Measurements from ENCODE around the gene EP400. TPM values are rescaled to one million over a fixed set of nuclear protein-coding genes. Genes with fewer than 3 reads are reported as not detected.

The EP400 gene
- total RNA-seq, 2 experiments from 2014 or later, result 36.8 to 40.6 TPM

- Mint-ChIP-seq H3K27me3 (ENCODE audit: low read depth) (no peaks in the 10 kb centered on the region), H3K9me3 (no peaks in the 10 kb centered on the region), H3K4me3 (no peak overlapping the region), H3K36me3 (ENCODE audit: low read depth) (no peaks in the 10 kb centered on the region), H3K4me1 (ENCODE audit: low read depth) (peaks cover 6% of the 10 kb centered on the region), H3K27ac (no peak overlapping the region)
- DNase-seq, result no peak
- intact Hi-C loops (cut with micrococcal nuclease), result no loop called here
- CTCF ChIA-PET, result no interaction called here
Observed at GRCh38 chr12:131908092-131909080, 41.4 kb upstream of the EP400 start.

GRCh38 chr12:131909081-131909751 is 40.5 kb upstream of the EP400 start:
- intact Hi-C loops (cut with micrococcal nuclease), result no loop called here
- peaks cover 6% of the 10 kb centered on the region for H3K4me1 Mint-ChIP-seq (ENCODE audit: low read depth)
- H3K9me3 Mint-ChIP-seq, result no peaks in the 10 kb centered on the region
- CTCF ChIA-PET, result no interaction called here
- H3K27me3 Mint-ChIP-seq (ENCODE audit: low read depth), result no peaks in the 10 kb centered on the region
- no peak for DNase-seq
- H3K27ac Mint-ChIP-seq, result no peak overlapping the region
- H3K36me3 Mint-ChIP-seq (ENCODE audit: low read depth), result no peaks in the 10 kb centered on the region
- H3K4me3 Mint-ChIP-seq, result no peak overlapping the region

GRCh38 chr12:131909752-131910219 is 40.0 kb upstream of the EP400 start:
- CTCF ChIA-PET, result no interaction called here
- Mint-ChIP-seq H3K27me3 (ENCODE audit: low read depth) (no peaks in the 10 kb centered on the region), H3K4me3 (no peak overlapping the region), H3K4me1 (ENCODE audit: low read depth) (peaks cover 4% of the 10 kb centered on the region), H3K36me3 (ENCODE audit: low read depth) (no peaks in the 10 kb centered on the region), H3K9me3 (no peaks in the 10 kb centered on the region), H3K27ac (no peak overlapping the region)
- intact Hi-C loops (cut with micrococcal nuclease), result no loop called here
- no peak for DNase-seq

GRCh38 chr12:131910302-131911027 is 39.3 kb upstream of the EP400 start:
- H3K36me3 Mint-ChIP-seq (ENCODE audit: low read depth), result no peaks in the 10 kb centered on the region
- peaks cover 3% of the 10 kb centered on the region for H3K4me1 Mint-ChIP-seq (ENCODE audit: low read depth)
- intact Hi-C loops (cut with micrococcal nuclease), result no loop called here
- no peaks in the 10 kb centered on the region for H3K9me3 Mint-ChIP-seq
- no peak overlapping the region for H3K4me3 Mint-ChIP-seq
- no peak overlapping the region for H3K27ac Mint-ChIP-seq
- CTCF ChIA-PET, result no interaction called here
- H3K27me3 Mint-ChIP-seq (ENCODE audit: low read depth), result no peaks in the 10 kb centered on the region
- no peak for DNase-seq

GRCh38 chr12:131911028-131911650 is 38.6 kb upstream of the EP400 start:
- CTCF ChIA-PET, result no interaction called here
- no peaks in the 10 kb centered on the region for H3K4me1 Mint-ChIP-seq (ENCODE audit: low read depth)
- H3K27ac Mint-ChIP-seq, result no peak overlapping the region
- intact Hi-C loops (cut with micrococcal nuclease), result no loop called here
- no peaks in the 10 kb centered on the region for H3K27me3 Mint-ChIP-seq (ENCODE audit: low read depth)
- H3K36me3 Mint-ChIP-seq (ENCODE audit: low read depth), result no peaks in the 10 kb centered on the region
- DNase-seq, result no peak
- H3K4me3 Mint-ChIP-seq, result no peak overlapping the region
- H3K9me3 Mint-ChIP-seq, result no peaks in the 10 kb centered on the region

- no peaks in the 10 kb centered on the region for H3K4me1 Mint-ChIP-seq (ENCODE audit: low read depth)
- no peaks in the 10 kb centered on the region for H3K27me3 Mint-ChIP-seq (ENCODE audit: low read depth)
- H3K36me3 Mint-ChIP-seq (ENCODE audit: low read depth), result no peaks in the 10 kb centered on the region
- DNase-seq, result no peak
- no peaks in the 10 kb centered on the region for H3K9me3 Mint-ChIP-seq
- H3K4me3 Mint-ChIP-seq, result no peak overlapping the region
- intact Hi-C loops (cut with micrococcal nuclease), result no loop called here
- CTCF ChIA-PET, result no interaction called here
- no peak overlapping the region for H3K27ac Mint-ChIP-seq
Observed at GRCh38 chr12:131911851-131912477, 37.8 kb upstream of the EP400 start.

GRCh38 chr12:131912518-131913274 is 37.0 kb upstream of the EP400 start:
- CTCF ChIA-PET, result no interaction called here
- no peak for DNase-seq

GRCh38 chr12:131913666-131914065 is 36.1 kb upstream of the EP400 start:
- H3K36me3 Mint-ChIP-seq (ENCODE audit: low read depth), result no peaks in the 10 kb centered on the region
- no peaks in the 10 kb centered on the region for H3K27me3 Mint-ChIP-seq (ENCODE audit: low read depth)
- H3K9me3 Mint-ChIP-seq, result no peaks in the 10 kb centered on the region
- no peak overlapping the region for H3K4me3 Mint-ChIP-seq
- H3K27ac Mint-ChIP-seq, result no peak overlapping the region
- H3K4me1 Mint-ChIP-seq (ENCODE audit: low read depth), result no peaks in the 10 kb centered on the region
- intact Hi-C loops (cut with micrococcal nuclease), result no loop called here
- DNase-seq, result no peak
- CTCF ChIA-PET, result no interaction called here

More at GRCh38 chr12:131912518-131913274, 37.0 kb upstream of the EP400 start:
- H3K9me3 Mint-ChIP-seq, result no peaks in the 10 kb centered on the region
- H3K27me3 Mint-ChIP-seq (ENCODE audit: low read depth), result no peaks in the 10 kb centered on the region
- no peaks in the 10 kb centered on the region for H3K4me1 Mint-ChIP-seq (ENCODE audit: low read depth)
- no peak overlapping the region for H3K27ac Mint-ChIP-seq
- no peaks in the 10 kb centered on the region for H3K36me3 Mint-ChIP-seq (ENCODE audit: low read depth)
- no peak overlapping the region for H3K4me3 Mint-ChIP-seq
- intact Hi-C loops (cut with micrococcal nuclease), result no loop called here

GRCh38 chr12:131914179-131914702 is 35.5 kb upstream of the EP400 start:
- H3K9me3 Mint-ChIP-seq, result no peaks in the 10 kb centered on the region
- H3K27ac Mint-ChIP-seq, result no peak overlapping the region
- H3K36me3 Mint-ChIP-seq (ENCODE audit: low read depth), result no peaks in the 10 kb centered on the region
- intact Hi-C loops (cut with micrococcal nuclease), result no loop called here
- DNase-seq, result no peak
- CTCF ChIA-PET, result no interaction called here
- H3K27me3 Mint-ChIP-seq (ENCODE audit: low read depth), result no peaks in the 10 kb centered on the region
- no peaks in the 10 kb centered on the region for H3K4me1 Mint-ChIP-seq (ENCODE audit: low read depth)
- no peak overlapping the region for H3K4me3 Mint-ChIP-seq

- H3K9me3 Mint-ChIP-seq, result no peaks in the 10 kb centered on the region
- H3K4me3 Mint-ChIP-seq, result no peak overlapping the region
- CTCF ChIA-PET, result no interaction called here
Observed at GRCh38 chr12:131915000-131915689, 34.6 kb upstream of the EP400 start.

GRCh38 chr12:131915823-131916222 is 33.9 kb upstream of the EP400 start:
- no peaks in the 10 kb centered on the region for H3K9me3 Mint-ChIP-seq
- CTCF ChIA-PET, result interaction anchor here (0.8 kb wide), 1 partner anchor 17 kb away, joined by 3 read pairs; no protein-coding TSS in a partner anchor
- H3K4me1 Mint-ChIP-seq (ENCODE audit: low read depth), result no peaks in the 10 kb centered on the region

More at GRCh38 chr12:131915000-131915689, 34.6 kb upstream of the EP400 start:
- Mint-ChIP-seq H3K27ac (no peak overlapping the region), H3K36me3 (ENCODE audit: low read depth) (no peaks in the 10 kb centered on the region), H3K4me1 (ENCODE audit: low read depth) (no peaks in the 10 kb centered on the region), H3K27me3 (ENCODE audit: low read depth) (no peaks in the 10 kb centered on the region)
- intact Hi-C loops (cut with micrococcal nuclease), result no loop called here
- DNase-seq, result no peak

More at GRCh38 chr12:131915823-131916222, 33.9 kb upstream of the EP400 start:
- Mint-ChIP-seq H3K4me3 (no peak overlapping the region), H3K27ac (no peak overlapping the region), H3K27me3 (ENCODE audit: low read depth) (no peaks in the 10 kb centered on the region), H3K36me3 (ENCODE audit: low read depth) (no peaks in the 10 kb centered on the region)
- no peak for DNase-seq
- intact Hi-C loops (cut with micrococcal nuclease), result no loop called here

Data from activated naive CD4-positive, alpha-beta T cell treated with anti-CD3 and anti-CD28 coated beads for 36 hours (primary cell).